WTC11 (cell line): ENCODE measurements around the gene GGT6. TPM values are rescaled to one million over a fixed set of nuclear protein-coding genes. Genes with fewer than 3 reads are reported as not detected.

Source experiments
- ATAC-seq: fragments of 200-7000 bp; cut with Tn5 transposase; 2 replicates; pipeline ENCODE4 v1.10.0; 2021; ENCODE audit warnings: mild to moderate bottlenecking, moderate library complexity
- CTCF ChIA-PET: fragments of 300-600 bp; sonication (Branson Sonifier 250); formaldehyde crosslinking; loops from one replicate; lab custom pipeline; 2021; ENCODE audit warnings: antibody characterized with exemption; lab: Charles Lee
- POLR2A ChIA-PET: fragments of 350-600 bp; sonication (Branson Sonifier 250); formaldehyde crosslinking; loops from one replicate; lab custom pipeline; 2021; ENCODE audit warnings: antibody characterized with exemption; lab: Charles Lee
- DNase-seq: peaks from one replicate; pipeline ENCODE4 v3.0.0; 2021; ENCODE audit warnings: low spot score
- H3K27ac Mint-ChIP-seq: 2 replicates; pipeline ENCODE4 v1.8.0; 2021; ENCODE audit warnings: mixed read lengths
- H3K27me3 Mint-ChIP-seq: 2 replicates; pipeline ENCODE4 v1.8.0; 2021; ENCODE audit warnings: low read depth, mild to moderate bottlenecking, moderate library complexity, mixed read lengths
- H3K36me3 Mint-ChIP-seq: 2 replicates; pipeline ENCODE4 v1.8.0; 2021; ENCODE audit warnings: mixed read lengths
- H3K4me1 Mint-ChIP-seq: 2 replicates; pipeline ENCODE4 v1.8.0; 2022; ENCODE audit warnings: mixed read lengths
- H3K4me3 Mint-ChIP-seq: 2 replicates; pipeline ENCODE4 v1.8.0; 2021; ENCODE audit warnings: mild to moderate bottlenecking, moderate library complexity, mixed read lengths
- H3K9me3 Mint-ChIP-seq: 2 replicates; pipeline ENCODE4 v1.8.0; 2021; ENCODE audit warnings: mixed read lengths
- E2F4 ChIP-seq: sonication (generic); formaldehyde crosslinking; IDR thresholded peaks from 2 replicates; pipeline ENCODE4 v1.8.1; 2022; ENCODE audit warnings: low read depth, mild to moderate bottlenecking, moderate library complexity, missing genetic modification reagents, borderline replicate concordance
- ESRRA ChIP-seq: sonication (generic); formaldehyde crosslinking; IDR thresholded peaks from 2 replicates; pipeline ENCODE4 v1.8.1; 2022; ENCODE audit warnings: mild to moderate bottlenecking, missing genetic modification reagents, borderline replicate concordance
- GABPB1 ChIP-seq: sonication (generic); formaldehyde crosslinking; IDR thresholded peaks from 2 replicates; pipeline ENCODE4 v1.8.1; 2023; ENCODE audit warnings: mild to moderate bottlenecking, missing genetic modification reagents
- HMGA2 ChIP-seq: fragments of 250-450 bp; sonication (Bioruptor Pico); IDR thresholded peaks from 2 replicates; pipeline ENCODE4 v1.4.0; 2021; ENCODE audit warnings: mild to moderate bottlenecking, moderate library complexity
- IRF1 ChIP-seq: sonication (generic); formaldehyde crosslinking; IDR thresholded peaks from 2 replicates; pipeline ENCODE4 v1.8.0; 2023; ENCODE audit warnings: missing genetic modification reagents
- KAT7 ChIP-seq: sonication (generic); formaldehyde crosslinking; IDR thresholded peaks from 2 replicates; pipeline ENCODE4 v1.8.1; 2023; ENCODE audit warnings: missing genetic modification reagents, mild to moderate bottlenecking, borderline replicate concordance
- RORB ChIP-seq: fragments of 250-450 bp; sonication (Bioruptor Pico); IDR thresholded peaks from 2 replicates; pipeline ENCODE4 v1.9.0; 2021; ENCODE audit warnings: mild to moderate bottlenecking
- SMAD3 ChIP-seq: sonication (generic); formaldehyde crosslinking; IDR thresholded peaks from 2 replicates; pipeline ENCODE4 v1.8.0; 2022; ENCODE audit warnings: missing genetic modification reagents, mild to moderate bottlenecking, borderline replicate concordance
- SP1 ChIP-seq: sonication (generic); formaldehyde crosslinking; conservative IDR thresholded peaks from 2 replicates; pipeline ENCODE4 v1.8.1; 2022; ENCODE audit warnings: missing genetic modification reagents
- ZNF281 ChIP-seq: sonication (generic); formaldehyde crosslinking; IDR thresholded peaks from 2 replicates; pipeline ENCODE4 v1.8.0; 2023; ENCODE audit warnings: mild to moderate bottlenecking, missing genetic modification reagents
- ZNF532 ChIP-seq: fragments of 250-450 bp; sonication (Bioruptor Pico); IDR thresholded peaks from 2 replicates; pipeline ENCODE4 v1.9.0; 2021; ENCODE audit warnings: mild to moderate bottlenecking, borderline replicate concordance
- ZSCAN18 ChIP-seq: fragments of 250-450 bp; sonication (Bioruptor Pico); IDR thresholded peaks from 2 replicates; pipeline ENCODE4 v2.1.2; 2022; ENCODE audit warnings: mild to moderate bottlenecking, moderate library complexity
- total RNA-seq: library from RNA; stranded (reverse); gene quantifications from 3 replicates; pipeline ENCODE4 v1.2.3, GENCODE V29; 2021

Gene GGT6
- total RNA-seq, 1 experiment from 2014 or later, result 0.07 TPM

- peak overlapping the region; percentile 60 for H3K4me3 Mint-ChIP-seq
- H3K4me1 Mint-ChIP-seq, result peaks cover 18% of the 10 kb centered on the region
- ChIA-PET CTCF (interaction anchor here (8.2 kb wide), 1 partner anchor 115 kb away, joined by 57 read pairs; no protein-coding TSS in a partner anchor), POLR2A (interaction anchor here (1.8 kb wide), 1 partner anchor 13 kb away, joined by 5 read pairs; no protein-coding TSS in a partner anchor)
- DNase-seq (no peak), ATAC-seq (peak; percentile 15)
- peaks cover 4% of the 10 kb centered on the region for H3K36me3 Mint-ChIP-seq
- H3K27ac Mint-ChIP-seq, result no peak overlapping the region
- TF ChIP-seq IRF1 (CRISPR knock-in tag) (no peak), ESRRA (CRISPR knock-in tag) (no peak), ZNF281 (no peak), SP1 (0 out of 2 replicates have a peak, but pooled peaks have one; percentile 2), RORB (CRISPR knock-in tag) (no peak), KAT7 (CRISPR knock-in tag) (no peak), E2F4 (CRISPR knock-in tag) (no peak), HMGA2 (CRISPR knock-in tag) (no peak), ZNF532 (CRISPR knock-in tag) (no peak), GABPB1 (CRISPR knock-in tag) (no peak), SMAD3 (CRISPR knock-in tag) (0 out of 2 replicates have a peak, but pooled peaks have one; percentile 24), ZSCAN18 (CRISPR knock-in tag) (no peak)
- H3K27me3 Mint-ChIP-seq, result peaks cover 41% of the 10 kb centered on the region
- no peaks in the 10 kb centered on the region for H3K9me3 Mint-ChIP-seq
Measured at GRCh38 chr17:4535667-4536258, 24.6 kb downstream of the GGT6 start.
